ENCODE results near the gene ATXN10.
"Not testable (repeated sequence)": the region's sequence is repeated elsewhere in the genome, so short reads cannot be mapped to it uniquely, and the experiment has no call there.

Gene ATXN10

DNA sequence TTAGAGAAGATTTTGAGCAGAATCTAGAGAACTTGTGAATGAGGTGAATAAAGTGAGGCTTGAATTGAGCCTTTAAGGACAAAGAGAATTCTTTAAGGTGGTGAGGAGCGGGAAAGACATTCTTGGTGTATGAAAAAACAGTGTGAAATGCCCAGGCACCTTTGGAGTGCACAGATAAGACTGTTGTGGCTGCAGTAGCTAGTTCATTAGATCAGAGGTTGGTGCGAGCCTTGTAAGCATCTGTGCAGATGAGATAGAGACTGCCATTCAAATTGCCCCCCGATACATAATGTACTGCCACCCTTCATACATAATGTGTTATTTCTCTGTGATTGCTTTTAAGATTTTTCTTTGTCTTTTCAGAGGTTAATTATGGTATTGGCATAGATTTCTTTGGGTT lies 31.3 kb downstream of the ATXN10 start:
- Histone ChIP-seq H3K36me3 (ENCODE audit: insufficient read depth, low read depth, low read length) (peaks cover 76% of the 10 kb centered on the region), H3K9me3 (ENCODE audit: insufficient read depth, low read depth, low read length) (no peaks in the 10 kb centered on the region), H3K9ac (ENCODE audit: low read depth, low read length) (no peak overlapping the region), H3K27me3 (ENCODE audit: insufficient read depth, low read length) (no peaks in the 10 kb centered on the region), H3K4me1 (ENCODE audit: insufficient read depth, low read length) (no peaks in the 10 kb centered on the region), H3K4me3 (ENCODE audit: low read length) (no peak overlapping the region), H3K27ac (ENCODE audit: low read length) (no peak overlapping the region)

DNA sequence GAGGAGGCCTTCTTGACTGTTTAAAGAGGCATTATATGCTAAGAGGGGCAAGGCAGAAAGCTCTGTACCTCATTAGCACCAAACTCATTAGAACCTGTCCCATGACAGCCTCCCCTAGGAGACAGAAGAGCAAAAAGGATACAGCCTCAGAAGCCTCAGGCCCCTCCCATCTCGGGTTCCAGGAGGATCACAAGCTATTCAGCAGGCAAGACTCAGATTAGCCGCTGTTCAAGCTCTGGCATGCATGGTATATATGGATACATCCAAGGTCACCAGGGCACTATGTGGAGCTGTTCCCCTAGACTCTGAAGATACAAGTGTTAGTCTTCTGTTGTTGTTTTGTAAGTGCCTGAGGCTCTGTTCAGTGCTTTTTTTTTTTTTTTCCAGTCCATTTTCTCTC lies 32.1 kb downstream of the ATXN10 start:
- Histone ChIP-seq H3K9me3 (ENCODE audit: insufficient read depth, low read depth, low read length) (no peaks in the 10 kb centered on the region), H3K27me3 (ENCODE audit: insufficient read depth, low read length) (no peaks in the 10 kb centered on the region), H3K4me3 (ENCODE audit: low read length) (no peak overlapping the region), H3K27ac (ENCODE audit: low read length) (no peak overlapping the region), H3K36me3 (ENCODE audit: insufficient read depth, low read depth, low read length) (peaks cover 76% of the 10 kb centered on the region), H3K9ac (ENCODE audit: low read depth, low read length) (no peak overlapping the region), H3K4me1 (ENCODE audit: insufficient read depth, low read length) (no peaks in the 10 kb centered on the region)

DNA sequence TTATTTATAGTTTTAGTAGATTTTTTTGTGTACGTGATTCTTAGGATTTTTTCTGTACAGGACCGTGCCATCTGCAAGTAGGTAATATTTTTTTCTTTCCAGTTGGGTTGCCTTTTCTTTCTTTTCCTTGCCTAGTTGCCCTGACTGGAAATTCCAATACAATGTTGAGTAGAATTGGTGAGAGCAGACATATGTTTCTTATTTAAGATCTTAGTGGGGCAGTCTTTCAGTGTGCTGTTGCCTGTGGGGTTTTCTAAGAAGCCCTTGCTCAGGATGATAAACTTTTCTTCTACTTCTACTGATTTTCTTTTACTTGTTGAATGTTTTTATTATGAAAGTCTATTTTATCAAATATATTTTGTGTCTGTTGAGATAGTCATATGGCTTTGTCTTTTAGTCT lies 33.0 kb downstream of the ATXN10 start:
- no peak overlapping the region for H3K4me3 ChIP-seq (ENCODE audit: low read length)
- no peak overlapping the region for H3K27ac ChIP-seq (ENCODE audit: low read length)
- no peaks in the 10 kb centered on the region for H3K27me3 ChIP-seq (ENCODE audit: insufficient read depth, low read length)
- H3K36me3 ChIP-seq (ENCODE audit: insufficient read depth, low read depth, low read length), result peaks cover 81% of the 10 kb centered on the region
- H3K9ac ChIP-seq (ENCODE audit: low read depth, low read length), result no peak overlapping the region
- no peaks in the 10 kb centered on the region for H3K4me1 ChIP-seq (ENCODE audit: insufficient read depth, low read length)
- no peaks in the 10 kb centered on the region for H3K9me3 ChIP-seq (ENCODE audit: insufficient read depth, low read depth, low read length)

DNA sequence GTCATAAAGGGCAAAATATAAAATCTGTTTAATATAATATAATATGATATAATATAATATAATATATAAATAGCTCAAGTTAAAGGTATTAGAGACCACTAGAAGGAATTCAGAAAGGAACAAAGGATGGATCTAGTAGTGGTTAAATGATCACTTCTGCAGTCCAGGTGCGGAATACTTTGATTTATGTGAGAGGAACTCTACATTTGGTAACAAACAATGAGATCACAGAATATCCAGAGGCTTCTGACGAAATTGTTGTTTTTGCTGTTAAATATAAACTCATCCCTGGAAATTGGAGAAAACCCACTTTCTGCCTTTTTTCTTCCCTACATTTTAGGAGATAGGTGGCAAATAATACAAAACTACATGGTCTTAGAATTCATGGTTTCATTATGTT lies 36.0 kb downstream of the ATXN10 start:
- Histone ChIP-seq H3K27me3 (ENCODE audit: insufficient read depth, low read length) (no peaks in the 10 kb centered on the region), H3K4me1 (ENCODE audit: insufficient read depth, low read length) (no peaks in the 10 kb centered on the region), H3K9ac (ENCODE audit: low read depth, low read length) (no peak overlapping the region), H3K36me3 (ENCODE audit: insufficient read depth, low read depth, low read length) (peaks cover 79% of the 10 kb centered on the region), H3K4me3 (ENCODE audit: low read length) (no peak overlapping the region), H3K9me3 (ENCODE audit: insufficient read depth, low read depth, low read length) (no peaks in the 10 kb centered on the region), H3K27ac (ENCODE audit: low read length) (no peak overlapping the region)

DNA sequence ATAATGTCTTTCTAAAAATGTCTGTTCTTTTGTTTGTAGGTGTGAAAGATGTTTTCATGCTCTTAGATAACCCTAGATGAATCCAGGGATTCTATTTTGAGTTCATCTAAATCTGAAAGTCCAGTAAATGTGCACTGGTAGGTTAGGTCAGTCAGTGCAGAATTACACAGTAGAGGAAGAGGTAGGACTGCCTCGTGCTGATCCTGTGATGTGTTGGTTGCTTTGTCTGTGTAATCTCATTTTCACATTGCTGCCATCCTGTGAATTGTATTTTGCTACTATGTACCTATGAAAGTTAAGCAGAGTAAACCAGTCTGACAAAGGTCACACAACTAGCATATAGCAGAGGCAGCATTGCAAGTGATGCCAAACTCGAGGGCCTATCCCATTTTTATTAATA lies 36.5 kb downstream of the ATXN10 start:
- H3K4me1 ChIP-seq (ENCODE audit: insufficient read depth, low read length), result no peaks in the 10 kb centered on the region
- H3K4me3 ChIP-seq (ENCODE audit: low read length), result no peak overlapping the region
- H3K36me3 ChIP-seq (ENCODE audit: insufficient read depth, low read depth, low read length), result peaks cover 79% of the 10 kb centered on the region
- H3K9ac ChIP-seq (ENCODE audit: low read depth, low read length), result no peak overlapping the region
- no peak overlapping the region for H3K27ac ChIP-seq (ENCODE audit: low read length)
- H3K27me3 ChIP-seq (ENCODE audit: insufficient read depth, low read length), result no peaks in the 10 kb centered on the region
- H3K9me3 ChIP-seq (ENCODE audit: insufficient read depth, low read depth, low read length), result no peaks in the 10 kb centered on the region

DNA sequence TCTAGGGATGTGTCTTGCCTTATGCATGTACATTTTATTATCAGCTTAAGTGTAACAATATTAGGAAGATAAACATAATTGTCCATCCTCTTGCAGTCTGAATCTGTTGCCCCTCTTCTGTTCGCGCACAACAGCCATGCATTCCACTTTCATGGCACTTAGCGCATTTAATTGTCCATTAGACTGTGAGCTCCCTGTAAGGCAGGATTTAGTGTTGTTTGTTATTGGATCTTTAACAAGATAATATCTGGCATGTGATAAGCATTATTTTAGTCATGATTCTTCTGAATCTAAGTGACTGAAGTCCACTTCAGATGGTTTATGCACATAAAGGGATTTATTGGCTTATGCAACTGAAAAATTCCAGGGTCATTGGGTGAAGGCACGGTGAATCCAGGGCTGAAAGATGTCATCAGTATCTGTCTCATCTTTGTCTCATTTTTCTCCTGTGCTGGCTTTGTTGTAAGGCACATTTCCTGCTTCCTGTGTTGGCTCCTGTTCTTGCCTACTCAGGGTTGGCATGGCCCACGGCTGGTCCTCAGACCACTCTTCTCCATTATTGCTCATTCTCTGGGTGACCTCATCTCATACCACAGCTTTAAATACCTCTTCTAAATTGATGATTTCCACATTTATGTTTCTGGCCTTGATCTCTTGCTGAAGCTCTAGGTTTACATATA lies 37.6 kb downstream of the ATXN10 start:
- no peaks in the 10 kb centered on the region for H3K27me3 ChIP-seq (ENCODE audit: insufficient read depth, low read length)
- H3K36me3 ChIP-seq (ENCODE audit: insufficient read depth, low read depth, low read length), result peaks cover 70% of the 10 kb centered on the region
- H3K9ac ChIP-seq (ENCODE audit: low read depth, low read length), result no peak overlapping the region
- H3K4me3 ChIP-seq (ENCODE audit: low read length), result no peak overlapping the region
- H3K4me1 ChIP-seq (ENCODE audit: insufficient read depth, low read length), result no peaks in the 10 kb centered on the region
- no peak overlapping the region for H3K27ac ChIP-seq (ENCODE audit: low read length)
- no peaks in the 10 kb centered on the region for H3K9me3 ChIP-seq (ENCODE audit: insufficient read depth, low read depth, low read length)

DNA sequence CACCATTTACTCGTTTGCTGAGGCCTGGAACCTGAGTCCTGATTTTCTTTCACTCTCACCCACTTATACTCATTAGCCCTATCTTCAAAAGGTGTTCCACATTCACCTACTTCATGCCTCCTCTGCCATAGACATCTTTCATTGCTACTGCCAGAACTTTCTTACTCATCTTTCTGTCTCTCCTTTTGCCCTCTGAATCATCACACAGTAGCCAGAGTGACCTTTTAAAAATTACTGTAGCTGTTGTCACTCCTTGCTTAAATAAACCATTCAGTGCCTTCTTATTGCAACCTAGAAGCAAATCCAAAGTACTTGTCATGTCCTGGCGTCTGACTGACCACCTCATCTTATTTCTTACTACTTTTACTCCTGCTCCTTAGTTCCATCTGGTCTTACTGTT lies 38.2 kb downstream of the ATXN10 start:
- H3K4me1 ChIP-seq (ENCODE audit: insufficient read depth, low read length), result no peaks in the 10 kb centered on the region
- H3K4me3 ChIP-seq (ENCODE audit: low read length), result no peak overlapping the region
- no peak overlapping the region for H3K27ac ChIP-seq (ENCODE audit: low read length)
- no peaks in the 10 kb centered on the region for H3K27me3 ChIP-seq (ENCODE audit: insufficient read depth, low read length)
- H3K36me3 ChIP-seq (ENCODE audit: insufficient read depth, low read depth, low read length), result peaks cover 63% of the 10 kb centered on the region
- no peak overlapping the region for H3K9ac ChIP-seq (ENCODE audit: low read depth, low read length)
- H3K9me3 ChIP-seq (ENCODE audit: insufficient read depth, low read depth, low read length), result no peaks in the 10 kb centered on the region

DNA sequence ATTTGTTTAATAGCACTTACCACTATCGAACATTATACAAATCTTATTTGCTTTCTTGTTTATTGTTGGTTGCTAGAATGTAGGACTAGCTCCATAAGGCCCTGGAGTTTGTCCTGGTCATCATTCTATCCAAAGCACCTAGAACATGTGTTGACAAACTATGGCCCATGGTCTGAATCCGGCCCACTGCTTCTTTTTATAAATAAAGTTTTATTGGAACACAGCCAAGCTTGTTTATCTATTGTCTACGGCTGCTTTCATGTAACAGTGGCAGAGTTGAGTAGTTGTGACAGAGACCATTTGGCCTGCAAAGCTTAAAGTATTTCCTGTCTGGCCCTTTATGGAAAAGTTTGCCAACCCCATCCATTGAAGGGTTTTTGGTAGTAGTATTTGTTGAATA lies 38.8 kb downstream of the ATXN10 start:
- no peaks in the 10 kb centered on the region for H3K4me1 ChIP-seq (ENCODE audit: insufficient read depth, low read length)
- no peaks in the 10 kb centered on the region for H3K27me3 ChIP-seq (ENCODE audit: insufficient read depth, low read length)
- H3K27ac ChIP-seq (ENCODE audit: low read length), result no peak overlapping the region
- H3K4me3 ChIP-seq (ENCODE audit: low read length), result no peak overlapping the region
- no peaks in the 10 kb centered on the region for H3K9me3 ChIP-seq (ENCODE audit: insufficient read depth, low read depth, low read length)
- no peak overlapping the region for H3K9ac ChIP-seq (ENCODE audit: low read depth, low read length)
- peaks cover 64% of the 10 kb centered on the region for H3K36me3 ChIP-seq (ENCODE audit: insufficient read depth, low read depth, low read length)

DNA sequence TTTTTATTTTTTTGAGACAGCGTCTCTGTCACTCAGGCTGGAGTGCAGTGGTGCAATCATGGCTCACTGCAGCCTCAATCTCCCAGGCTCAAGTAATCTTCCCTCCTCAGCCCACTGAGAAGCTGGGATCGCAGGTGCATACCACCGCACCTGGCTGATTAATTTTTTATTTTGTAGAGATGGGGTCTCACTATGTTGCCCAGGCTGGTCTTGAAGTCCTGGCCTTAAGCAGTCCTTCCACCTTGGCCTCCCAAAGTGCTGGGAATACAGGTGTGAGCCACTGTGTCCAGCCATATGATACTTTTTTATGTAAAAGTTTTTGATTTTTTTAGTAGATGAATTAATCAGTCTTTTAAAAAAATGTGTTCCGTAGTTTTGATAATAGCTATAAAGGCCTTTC lies 42.8 kb downstream of the ATXN10 start:
- not testable (repeated sequence) for H3K9ac ChIP-seq (ENCODE audit: low read depth, low read length); H3K9me3 ChIP-seq (ENCODE audit: insufficient read depth, low read depth, low read length); H3K27ac ChIP-seq (ENCODE audit: low read length); H3K4me3 ChIP-seq (ENCODE audit: low read length); H3K4me1 ChIP-seq (ENCODE audit: insufficient read depth, low read length); H3K27me3 ChIP-seq (ENCODE audit: insufficient read depth, low read length)
- H3K36me3 ChIP-seq (ENCODE audit: insufficient read depth, low read depth, low read length), result peaks cover 53% of the 10 kb centered on the region

DNA sequence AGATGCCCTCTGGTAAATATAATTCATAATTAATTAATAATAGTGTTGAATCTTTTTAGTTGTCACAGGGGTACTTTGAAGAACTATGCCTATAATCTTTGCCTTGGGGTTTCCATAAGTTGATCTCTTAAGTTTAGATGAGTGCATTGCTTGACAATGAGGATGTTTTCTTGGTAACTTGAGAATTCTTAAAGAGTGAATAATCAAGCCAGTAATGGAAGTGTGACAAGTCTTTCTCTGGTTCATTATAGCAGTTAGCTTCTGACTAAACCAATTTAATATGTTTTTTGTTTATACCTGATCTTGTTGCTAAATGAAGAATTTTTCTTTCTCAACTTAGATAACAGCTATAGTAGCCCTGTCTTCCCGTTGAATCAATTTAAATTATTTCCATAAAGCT lies 46.2 kb downstream of the ATXN10 start:
- no peaks in the 10 kb centered on the region for H3K9me3 ChIP-seq (ENCODE audit: insufficient read depth, low read depth, low read length)
- H3K36me3 ChIP-seq (ENCODE audit: insufficient read depth, low read depth, low read length), result peaks cover 65% of the 10 kb centered on the region
- no peaks in the 10 kb centered on the region for H3K27me3 ChIP-seq (ENCODE audit: insufficient read depth, low read length)
- H3K4me1 ChIP-seq (ENCODE audit: insufficient read depth, low read length), result no peaks in the 10 kb centered on the region
- no peak overlapping the region for H3K9ac ChIP-seq (ENCODE audit: low read depth, low read length)
- H3K4me3 ChIP-seq (ENCODE audit: low read length), result no peak overlapping the region
- H3K27ac ChIP-seq (ENCODE audit: low read length), result no peak overlapping the region

DNA sequence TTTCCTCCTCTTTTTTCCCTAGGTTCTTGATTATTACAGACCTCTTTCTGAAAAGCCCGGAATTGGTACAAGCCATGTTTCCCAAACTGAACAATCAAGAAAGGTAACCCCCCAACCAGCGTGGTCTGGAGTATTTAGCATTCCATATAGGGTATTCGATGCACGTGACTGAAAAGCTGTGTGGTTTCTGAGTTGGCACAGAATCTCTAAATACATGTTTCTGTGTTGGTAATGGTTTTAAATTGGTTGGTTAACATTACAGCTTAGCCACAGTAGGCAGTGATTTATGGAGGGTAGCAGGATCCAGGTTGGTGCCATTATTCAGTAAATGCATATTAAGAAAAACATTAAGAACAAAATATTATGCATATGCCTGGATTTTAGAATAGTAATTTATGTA lies 46.8 kb downstream of the ATXN10 start:
- H3K9ac ChIP-seq (ENCODE audit: low read depth, low read length), result no peak overlapping the region
- H3K4me1 ChIP-seq (ENCODE audit: insufficient read depth, low read length), result no peaks in the 10 kb centered on the region
- no peak overlapping the region for H3K27ac ChIP-seq (ENCODE audit: low read length)
- H3K4me3 ChIP-seq (ENCODE audit: low read length), result no peak overlapping the region
- peaks cover 61% of the 10 kb centered on the region for H3K36me3 ChIP-seq (ENCODE audit: insufficient read depth, low read depth, low read length)
- no peaks in the 10 kb centered on the region for H3K9me3 ChIP-seq (ENCODE audit: insufficient read depth, low read depth, low read length)
- H3K27me3 ChIP-seq (ENCODE audit: insufficient read depth, low read length), result no peaks in the 10 kb centered on the region

DNA sequence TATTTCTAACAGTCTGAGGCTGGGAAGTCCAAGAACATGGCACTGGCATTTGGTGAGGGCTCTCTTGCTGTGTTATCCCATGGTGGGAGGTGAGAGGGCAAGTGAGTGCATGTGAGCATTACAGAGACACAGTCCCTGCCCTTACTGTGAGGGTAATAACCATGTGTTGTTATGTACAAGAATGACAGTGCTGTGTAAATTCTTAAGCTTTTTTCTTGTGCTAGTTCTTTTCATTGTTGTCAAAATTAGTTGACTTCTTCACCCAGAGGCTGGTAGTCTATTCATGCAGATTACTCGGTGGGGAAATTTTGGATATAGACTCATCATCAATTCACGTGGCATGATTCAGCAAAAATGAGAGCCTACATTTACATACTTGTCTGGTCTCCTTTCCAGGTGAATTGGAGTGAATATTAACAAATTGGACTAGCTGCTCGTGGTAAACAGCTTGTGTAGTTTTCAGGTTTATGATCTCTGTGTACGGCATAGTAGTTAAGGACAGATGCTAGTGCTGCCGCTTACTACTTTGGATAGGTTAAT lies 49.3 kb downstream of the ATXN10 start:
- Histone ChIP-seq H3K4me1 (ENCODE audit: insufficient read depth, low read length) (no peaks in the 10 kb centered on the region), H3K4me3 (ENCODE audit: low read length) (no peak overlapping the region), H3K9me3 (ENCODE audit: insufficient read depth, low read depth, low read length) (no peaks in the 10 kb centered on the region), H3K27me3 (ENCODE audit: insufficient read depth, low read length) (no peaks in the 10 kb centered on the region), H3K36me3 (ENCODE audit: insufficient read depth, low read depth, low read length) (peaks cover 51% of the 10 kb centered on the region), H3K9ac (ENCODE audit: low read depth, low read length) (no peak overlapping the region), H3K27ac (ENCODE audit: low read length) (no peak overlapping the region)
